ENCODE results near the gene KRAS. TPM values are rescaled to one million over a fixed set of nuclear protein-coding genes. Genes with fewer than 3 reads are reported as not detected.

The KRAS gene
- total RNA-seq, 1 donor from 2014 or later: 10.8 TPM

- H3K27ac ChIP-seq (replicated peaks): no peak overlapping the region
- H3K4me1 ChIP-seq: no peaks in the 10 kb centered on the region
- no peaks in the 10 kb centered on the region for H3K9me3 ChIP-seq (replicated peaks)
- no peaks in the 10 kb centered on the region for H3K27me3 ChIP-seq (ENCODE audit: low read depth)
- no peaks in the 10 kb centered on the region for H3K36me3 ChIP-seq
- H3K4me3 ChIP-seq: no peak overlapping the region
- intact Hi-C loops (cut with micrococcal nuclease): no loop called here
- DNase-seq: no peak
- TF ChIP-seq CTCF (IDR thresholded peaks at IDR 0.05; ENCODE audit: borderline replicate concordance): no peak
Measured at GRCh38 chr12:25264114-25264513, 13.4 kb upstream of the KRAS start.

GRCh38 chr12:25263594-25263993 is 12.9 kb upstream of the KRAS start:
- H3K27me3 ChIP-seq (ENCODE audit: low read depth): no peaks in the 10 kb centered on the region

GRCh38 chr12:25262389-25263074 is 11.8 kb upstream of the KRAS start:
- no peak for TF ChIP-seq CTCF (IDR thresholded peaks at IDR 0.05; ENCODE audit: borderline replicate concordance)
- Histone ChIP-seq H3K9me3 (replicated peaks) (no peaks in the 10 kb centered on the region), H3K4me3 (no peak overlapping the region), H3K27me3 (ENCODE audit: low read depth) (no peaks in the 10 kb centered on the region), H3K36me3 (no peaks in the 10 kb centered on the region), H3K4me1 (no peaks in the 10 kb centered on the region), H3K27ac (replicated peaks) (no peak overlapping the region)
- intact Hi-C loops (cut with micrococcal nuclease): no loop called here
- DNase-seq: no peak

More at GRCh38 chr12:25263594-25263993, 12.9 kb upstream of the KRAS start:
- no peak overlapping the region for H3K4me3 ChIP-seq
- no peaks in the 10 kb centered on the region for H3K9me3 ChIP-seq (replicated peaks)
- no peak for TF ChIP-seq CTCF (IDR thresholded peaks at IDR 0.05; ENCODE audit: borderline replicate concordance)
- intact Hi-C loops (cut with micrococcal nuclease): no loop called here
- no peak for DNase-seq
- no peak overlapping the region for H3K27ac ChIP-seq (replicated peaks)
- no peaks in the 10 kb centered on the region for H3K4me1 ChIP-seq
- H3K36me3 ChIP-seq: no peaks in the 10 kb centered on the region

GRCh38 chr12:25257590-25258324 is 7.0 kb upstream of the KRAS start:
- no peak for DNase-seq
- Histone ChIP-seq H3K4me1 (no peaks in the 10 kb centered on the region), H3K4me3 (no peak overlapping the region), H3K9me3 (replicated peaks) (no peaks in the 10 kb centered on the region), H3K27me3 (ENCODE audit: low read depth) (no peaks in the 10 kb centered on the region), H3K36me3 (no peaks in the 10 kb centered on the region), H3K27ac (replicated peaks) (no peak overlapping the region)
- intact Hi-C loops (cut with micrococcal nuclease): no loop called here
- no peak for TF ChIP-seq CTCF (IDR thresholded peaks at IDR 0.05; ENCODE audit: borderline replicate concordance)

- Histone ChIP-seq H3K27ac (replicated peaks) (no peak overlapping the region), H3K27me3 (ENCODE audit: low read depth) (no peaks in the 10 kb centered on the region), H3K9me3 (replicated peaks) (no peaks in the 10 kb centered on the region), H3K4me1 (peaks cover 1% of the 10 kb centered on the region), H3K36me3 (no peaks in the 10 kb centered on the region), H3K4me3 (no peak overlapping the region)
- intact Hi-C loops (cut with micrococcal nuclease): no loop called here
- TF ChIP-seq CTCF (IDR thresholded peaks at IDR 0.05; ENCODE audit: borderline replicate concordance): no peak
- DNase-seq: no peak
Measured at GRCh38 chr12:25256826-25257225, 6.1 kb upstream of the KRAS start.

Measured in left ventricle myocardium inferior (tissue), 1 donor.